Measurements from ENCODE around the gene CANT1. TPM values are rescaled to one million over a fixed set of nuclear protein-coding genes. Genes with fewer than 3 reads are reported as not detected.

The CANT1 gene
- total and polyA plus RNA-seq, 9 of the 15 experiments (the other 6 are each of a cell fraction or from before 2014, with no cell fraction given): 2.7 to 66.4 (median 22.5) TPM

DNA sequence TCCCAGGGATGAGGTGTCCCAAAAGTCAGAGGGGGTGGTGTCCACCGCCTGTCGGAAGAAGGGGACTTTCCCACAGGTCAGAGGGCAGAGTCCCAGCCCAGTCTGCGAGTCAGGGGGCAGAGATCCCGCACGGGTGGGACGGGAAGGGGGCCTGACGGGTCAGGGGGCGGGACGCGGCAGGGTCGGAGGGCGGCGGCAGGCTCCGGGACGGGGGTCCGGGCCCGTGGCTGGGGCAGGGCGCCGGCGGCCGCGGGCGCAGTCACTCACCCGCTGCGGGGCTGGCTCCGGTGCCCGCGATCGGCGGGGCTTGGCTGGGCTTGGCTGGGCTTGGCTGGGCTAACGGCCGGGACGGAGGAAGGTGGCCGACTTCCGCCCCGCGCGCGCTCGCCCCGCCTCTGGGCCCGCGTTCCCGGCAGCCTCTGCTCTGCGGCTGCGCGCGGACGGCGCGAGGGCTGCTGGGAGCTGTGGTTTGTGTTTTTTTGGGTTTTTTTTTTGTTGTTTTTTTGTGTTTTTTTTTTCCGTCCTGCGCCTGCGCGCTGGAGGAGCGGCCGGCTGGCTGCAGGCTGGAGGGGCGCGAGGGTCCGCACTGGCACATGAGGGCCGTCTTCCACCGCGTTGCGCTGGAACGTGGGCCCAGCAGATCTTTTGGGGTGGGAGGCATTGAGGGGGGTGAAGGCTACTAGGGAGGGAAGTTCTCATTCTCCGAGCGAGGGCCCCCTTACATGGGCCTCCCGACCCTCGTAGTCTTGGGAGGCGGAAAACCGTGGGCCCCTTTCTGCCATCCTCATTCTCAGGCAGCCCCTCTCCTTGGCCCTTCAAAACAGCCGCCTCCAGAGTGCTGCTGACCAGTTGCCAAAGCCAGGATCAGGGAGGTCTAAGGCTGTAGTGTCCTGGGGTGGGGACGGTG lies at the start of gene CANT1 (continued):
- no peak for TF ChIP-seq ZNF174 (CRISPR knock-in tag; IDR thresholded peaks at IDR 0.05)
- no peak for TF ChIP-seq ATF4 (CRISPR knock-in tag; IDR thresholded peaks at IDR 0.05)
- TF ChIP-seq PCBP1 (IDR thresholded peaks at IDR 0.05; ENCODE audit: low read depth, low read length, poor library complexity, severe bottlenecking): no peak
- no peak for TF ChIP-seq NEUROD1 (IDR thresholded peaks at IDR 0.05; ENCODE audit: borderline replicate concordance, low read depth, low read length, partially characterized antibody)
- TF ChIP-seq, protein P1, sequence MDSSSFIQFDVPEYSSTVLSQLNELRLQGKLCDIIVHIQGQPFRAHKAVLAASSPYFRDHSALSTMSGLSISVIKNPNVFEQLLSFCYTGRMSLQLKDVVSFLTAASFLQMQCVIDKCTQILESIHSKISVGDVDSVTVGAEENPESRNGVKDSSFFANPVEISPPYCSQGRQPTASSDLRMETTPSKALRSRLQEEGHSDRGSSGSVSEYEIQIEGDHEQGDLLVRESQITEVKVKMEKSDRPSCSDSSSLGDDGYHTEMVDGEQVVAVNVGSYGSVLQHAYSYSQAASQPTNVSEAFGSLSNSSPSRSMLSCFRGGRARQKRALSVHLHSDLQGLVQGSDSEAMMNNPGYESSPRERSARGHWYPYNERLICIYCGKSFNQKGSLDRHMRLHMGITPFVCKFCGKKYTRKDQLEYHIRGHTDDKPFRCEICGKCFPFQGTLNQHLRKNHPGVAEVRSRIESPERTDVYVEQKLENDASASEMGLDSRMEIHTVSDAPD (CRISPR knock-in tag; IDR thresholded peaks at IDR 0.05): no peak
- TF ChIP-seq, protein P2, sequence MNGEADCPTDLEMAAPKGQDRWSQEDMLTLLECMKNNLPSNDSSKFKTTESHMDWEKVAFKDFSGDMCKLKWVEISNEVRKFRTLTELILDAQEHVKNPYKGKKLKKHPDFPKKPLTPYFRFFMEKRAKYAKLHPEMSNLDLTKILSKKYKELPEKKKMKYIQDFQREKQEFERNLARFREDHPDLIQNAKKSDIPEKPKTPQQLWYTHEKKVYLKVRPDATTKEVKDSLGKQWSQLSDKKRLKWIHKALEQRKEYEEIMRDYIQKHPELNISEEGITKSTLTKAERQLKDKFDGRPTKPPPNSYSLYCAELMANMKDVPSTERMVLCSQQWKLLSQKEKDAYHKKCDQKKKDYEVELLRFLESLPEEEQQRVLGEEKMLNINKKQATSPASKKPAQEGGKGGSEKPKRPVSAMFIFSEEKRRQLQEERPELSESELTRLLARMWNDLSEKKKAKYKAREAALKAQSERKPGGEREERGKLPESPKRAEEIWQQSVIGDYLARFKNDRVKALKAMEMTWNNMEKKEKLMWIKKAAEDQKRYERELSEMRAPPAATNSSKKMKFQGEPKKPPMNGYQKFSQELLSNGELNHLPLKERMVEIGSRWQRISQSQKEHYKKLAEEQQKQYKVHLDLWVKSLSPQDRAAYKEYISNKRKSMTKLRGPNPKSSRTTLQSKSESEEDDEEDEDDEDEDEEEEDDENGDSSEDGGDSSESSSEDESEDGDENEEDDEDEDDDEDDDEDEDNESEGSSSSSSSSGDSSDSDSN (IDR thresholded peaks at IDR 0.05; ENCODE audit: borderline replicate concordance in 1 of 2, low read depth in 2 of 2, low read length in 2 of 2): no peak
- TF ChIP-seq ZBTB26 (CRISPR knock-in tag; IDR thresholded peaks at IDR 0.05): no peak
- TF ChIP-seq SMARCE1 (IDR thresholded peaks at IDR 0.05): no peak
- no peak for TF ChIP-seq HES1 (IDR thresholded peaks at IDR 0.05; ENCODE audit: low read depth)
- TF ChIP-seq CBX8 (IDR thresholded peaks at IDR 0.05; ENCODE audit: borderline replicate concordance, extremely low read depth, low read depth, low read length, poor library complexity, severe bottlenecking): no peak
- TF ChIP-seq ZNF830 (CRISPR knock-in tag; IDR thresholded peaks at IDR 0.05): no peak
- no peak for TF ChIP-seq ZNF589 (CRISPR knock-in tag; IDR thresholded peaks at IDR 0.05; ENCODE audit: low read depth)
- TF ChIP-seq DNMT1 (IDR thresholded peaks at IDR 0.05): no peak
- no peak for TF ChIP-seq SMARCC2 (IDR thresholded peaks at IDR 0.05; ENCODE audit: low read depth)
- no peak for TF ChIP-seq TRIM28 (IDR thresholded peaks at IDR 0.05)
- no peak for TF ChIP-seq STAT5B (CRISPR knock-in tag; IDR thresholded peaks at IDR 0.05)
- TF ChIP-seq TARDBP (IDR thresholded peaks at IDR 0.05): no peak
- TF ChIP-seq ZNF445 (CRISPR knock-in tag; IDR thresholded peaks at IDR 0.05; ENCODE audit: low read depth): no peak
- no peak for TF ChIP-seq TAF9B (IDR thresholded peaks at IDR 0.05; ENCODE audit: partially characterized antibody)
- no peak for TF ChIP-seq MEF2A (IDR thresholded peaks at IDR 0.05; ENCODE audit: control insufficient read depth, low read depth, low read length)
